KMS-11 (cell line): ENCODE data around the gene PPP1R12C.

Source experiments
- H2AFZ ChIP-seq: fragments of 200-600 bp; sonication (generic); 2 replicates; pipeline ENCODE4 v1.6.1; 2016; ENCODE audit warnings: antibody characterized with exemption, mixed run types, low read depth
- H3K27ac ChIP-seq: fragments of 200-600 bp; sonication (generic); 2 replicates; pipeline ENCODE4 v1.6.1; 2016; ENCODE audit warnings: mild to moderate bottlenecking, mixed run types
- H3K27me3 ChIP-seq: fragments of 200-600 bp; sonication (generic); 2 replicates; pipeline ENCODE4 v1.6.1; 2017; ENCODE audit warnings: mild to moderate bottlenecking, low read depth, mixed run types, moderate library complexity; ENCODE audit not compliant: insufficient read depth
- H3K36me3 ChIP-seq: fragments of 200-600 bp; sonication (generic); 2 replicates; pipeline ENCODE4 v1.6.1; 2017; ENCODE audit warnings: mild to moderate bottlenecking, mixed run types; ENCODE audit not compliant: insufficient read depth
- H3K4me1 ChIP-seq: fragments of 200-600 bp; sonication (generic); 2 replicates; pipeline ENCODE4 v1.6.1; 2016; ENCODE audit warnings: mild to moderate bottlenecking, low read depth, mixed run types; ENCODE audit not compliant: poor library complexity, severe bottlenecking
- H3K4me2 ChIP-seq: fragments of 200-600 bp; sonication (generic); 2 replicates; pipeline ENCODE4 v1.7.0; 2016; ENCODE audit warnings: mild to moderate bottlenecking, mixed run types
- H3K4me3 ChIP-seq: fragments of 200-600 bp; sonication (generic); IDR thresholded peaks from 2 replicates; pipeline ENCODE4 v1.6.1; 2017; ENCODE audit warnings: low read depth, low read length, mixed read lengths; ENCODE audit not compliant: insufficient read depth
- H3K79me2 ChIP-seq: fragments of 200-600 bp; sonication (generic); 2 replicates; pipeline ENCODE4 v1.6.1; 2016; ENCODE audit warnings: low read depth, mixed run types; ENCODE audit not compliant: insufficient read depth
- H3K9ac ChIP-seq: fragments of 200-600 bp; sonication (generic); 2 replicates; pipeline ENCODE4 v1.6.1; 2016; ENCODE audit warnings: mild to moderate bottlenecking, mixed run types
- H4K20me1 ChIP-seq: fragments of 200-600 bp; sonication (generic); 2 replicates; pipeline ENCODE4 v1.6.1; 2016; ENCODE audit warnings: mild to moderate bottlenecking, mixed run types; ENCODE audit not compliant: insufficient read depth
- TF ChIP-seq, protein P1 (sequence below): fragments of 200-600 bp; sonication (generic); conservative IDR thresholded peaks from 2 replicates; pipeline ENCODE4 v1.6.1; 2017; ENCODE audit warnings: low read depth, mild to moderate bottlenecking, antibody characterized with exemption, low read length, moderate library complexity, mixed read lengths

Gene PPP1R12C

DNA sequence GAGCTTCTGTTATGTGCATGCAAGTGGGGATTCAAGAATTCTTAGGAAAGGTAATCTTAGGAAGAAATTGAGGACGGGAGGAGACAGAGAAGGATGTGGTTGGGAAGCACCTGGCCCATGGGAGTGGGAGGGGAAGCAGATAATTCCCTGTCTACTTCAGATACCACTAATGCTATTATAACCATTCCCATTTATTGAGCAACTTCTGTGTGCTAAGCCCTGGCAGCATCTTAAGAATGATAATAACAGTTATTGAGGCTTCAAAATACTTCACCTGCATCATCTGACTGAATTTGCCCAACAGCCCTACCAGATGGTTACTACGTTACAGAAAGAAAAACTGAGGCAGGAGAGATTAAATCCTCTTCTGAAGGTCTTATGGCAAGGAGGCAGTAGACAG lies 40.3 kb downstream of the PPP1R12C start:
- no peaks in the 10 kb centered on the region for H4K20me1 ChIP-seq
- H3K79me2 ChIP-seq, result no peaks in the 10 kb centered on the region
- H3K27me3 ChIP-seq, result peaks cover 7% of the 10 kb centered on the region; the same call in 1 of the 2 replicates
- no peak overlapping the region for H3K9ac ChIP-seq
- H3K4me3 ChIP-seq, result no peak overlapping the region
- no peaks in the 10 kb centered on the region for H3K36me3 ChIP-seq
- no peaks in the 10 kb centered on the region for H3K4me1 ChIP-seq
- no peak overlapping the region for H3K27ac ChIP-seq
- no peak overlapping the region for H3K4me2 ChIP-seq
- TF ChIP-seq, protein P1, sequence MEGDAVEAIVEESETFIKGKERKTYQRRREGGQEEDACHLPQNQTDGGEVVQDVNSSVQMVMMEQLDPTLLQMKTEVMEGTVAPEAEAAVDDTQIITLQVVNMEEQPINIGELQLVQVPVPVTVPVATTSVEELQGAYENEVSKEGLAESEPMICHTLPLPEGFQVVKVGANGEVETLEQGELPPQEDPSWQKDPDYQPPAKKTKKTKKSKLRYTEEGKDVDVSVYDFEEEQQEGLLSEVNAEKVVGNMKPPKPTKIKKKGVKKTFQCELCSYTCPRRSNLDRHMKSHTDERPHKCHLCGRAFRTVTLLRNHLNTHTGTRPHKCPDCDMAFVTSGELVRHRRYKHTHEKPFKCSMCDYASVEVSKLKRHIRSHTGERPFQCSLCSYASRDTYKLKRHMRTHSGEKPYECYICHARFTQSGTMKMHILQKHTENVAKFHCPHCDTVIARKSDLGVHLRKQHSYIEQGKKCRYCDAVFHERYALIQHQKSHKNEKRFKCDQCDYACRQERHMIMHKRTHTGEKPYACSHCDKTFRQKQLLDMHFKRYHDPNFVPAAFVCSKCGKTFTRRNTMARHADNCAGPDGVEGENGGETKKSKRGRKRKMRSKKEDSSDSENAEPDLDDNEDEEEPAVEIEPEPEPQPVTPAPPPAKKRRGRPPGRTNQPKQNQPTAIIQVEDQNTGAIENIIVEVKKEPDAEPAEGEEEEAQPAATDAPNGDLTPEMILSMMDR, result no peak
- H2AFZ ChIP-seq, result no peak overlapping the region

DNA sequence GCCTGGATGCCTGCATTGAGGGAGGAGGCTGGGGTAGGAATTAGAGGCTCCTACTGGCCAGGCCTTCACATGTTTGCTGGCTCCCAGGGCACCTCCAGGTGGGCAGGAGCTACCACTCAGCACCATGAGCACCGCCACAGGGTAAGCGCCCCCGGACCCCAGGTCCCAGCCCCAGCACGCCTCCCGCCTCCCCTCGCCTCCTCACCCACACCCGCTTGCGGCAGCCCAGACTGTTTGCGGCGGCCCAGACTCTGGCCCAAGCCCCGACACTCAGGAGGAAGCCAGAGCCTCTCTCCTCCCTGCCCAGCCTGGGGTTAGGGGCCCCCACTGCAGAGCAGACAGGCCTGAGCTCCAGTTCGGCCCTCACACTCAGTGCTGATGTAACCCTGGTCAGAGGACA lies 41.1 kb downstream of the PPP1R12C start:
- no peak overlapping the region for H3K4me3 ChIP-seq
- H3K27me3 ChIP-seq, result peaks cover 7% of the 10 kb centered on the region; the same call in 1 of the 2 replicates
- TF ChIP-seq, protein P1, result no peak
- peaks cover 7% of the 10 kb centered on the region for H3K4me1 ChIP-seq
- H2AFZ ChIP-seq, result no peak overlapping the region
- no peak overlapping the region for H3K27ac ChIP-seq
- H4K20me1 ChIP-seq, result no peaks in the 10 kb centered on the region
- no peak overlapping the region for H3K9ac ChIP-seq
- no peak overlapping the region for H3K4me2 ChIP-seq
- no peaks in the 10 kb centered on the region for H3K79me2 ChIP-seq
- H3K36me3 ChIP-seq, result no peaks in the 10 kb centered on the region

DNA sequence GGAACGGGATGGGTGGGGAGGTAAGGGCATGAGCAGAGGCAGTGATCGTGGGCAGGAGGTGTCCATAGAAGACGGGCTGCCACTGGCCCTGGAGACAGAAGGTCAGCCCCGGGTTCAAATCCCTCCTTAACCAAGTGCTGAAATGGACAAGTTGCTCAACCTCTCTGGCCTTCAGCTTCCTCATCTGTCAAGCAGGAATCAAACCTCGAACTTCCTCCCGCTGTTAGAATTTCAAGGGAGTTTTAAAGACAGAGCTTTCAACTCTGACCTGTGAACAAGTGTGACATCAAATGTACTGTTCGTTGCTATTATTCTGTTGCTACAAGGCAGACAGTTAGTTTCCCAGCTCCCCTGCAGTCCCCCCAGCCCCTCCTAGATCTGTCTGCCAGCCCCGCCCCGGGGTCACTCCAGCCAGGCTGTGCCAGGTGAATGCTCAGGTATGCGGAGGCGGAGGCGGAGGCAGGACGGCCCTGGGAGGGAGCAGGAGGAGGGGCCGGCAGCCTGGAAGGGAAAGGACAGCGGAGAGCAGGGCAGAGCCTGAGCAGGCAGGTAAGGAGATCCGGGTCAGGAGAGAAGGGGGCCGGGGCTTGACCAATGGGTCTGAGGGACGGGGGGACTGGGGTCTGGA lies 42.0 kb downstream of the PPP1R12C start, which contains the start of gene EPS8L1:
TSS of gene EPS8L1 (plus strand) at position 499 of the 628 bp plus-strand sequence. CDS start 576 bp downstream, outside the sequence.
- Histone ChIP-seq H3K79me2 (no peaks in the 10 kb centered on the region), H2AFZ (no peak within 1 kb of the TSS), H3K4me1 (peaks cover 15% of the 10 kb centered on the region), H3K9ac (no peak within 1 kb of the TSS), H3K36me3 (no peaks in the 10 kb centered on the region), H3K27me3 (peaks cover 9% of the 10 kb centered on the region; the same call in 1 of the 2 replicates), H3K27ac (no peak within 1 kb of the TSS), H3K4me3 (no peak within 1 kb of the TSS), H4K20me1 (no peaks in the 10 kb centered on the region), H3K4me2 (no peak within 1 kb of the TSS)
- TF ChIP-seq, protein P1, result no peak

DNA sequence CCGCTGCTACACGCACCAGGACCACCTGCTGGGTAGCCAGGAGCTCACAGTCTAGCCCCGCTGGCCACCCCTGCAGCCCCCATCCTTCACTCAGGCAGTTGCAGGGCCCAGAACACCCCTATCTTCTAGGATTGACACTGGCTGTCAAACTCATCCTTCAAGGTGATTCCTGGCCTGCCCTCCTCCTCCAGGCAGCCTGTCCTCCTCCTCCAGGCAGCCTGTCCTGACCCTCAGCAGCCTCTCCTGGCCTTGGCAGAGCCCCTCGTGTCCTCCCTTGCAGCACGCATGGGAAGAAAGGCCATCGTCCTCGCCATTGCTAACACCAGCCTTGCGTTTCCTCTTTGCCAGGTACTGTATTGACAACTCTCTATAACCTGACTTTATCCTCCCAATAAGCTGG lies 45.5 kb downstream of the PPP1R12C start:
- H3K27me3 ChIP-seq, result peaks cover 37% of the 10 kb centered on the region
- H3K36me3 ChIP-seq, result no peaks in the 10 kb centered on the region
- no peaks in the 10 kb centered on the region for H3K79me2 ChIP-seq
- H2AFZ ChIP-seq, result no peak overlapping the region
- H3K4me1 ChIP-seq, result peaks cover 28% of the 10 kb centered on the region
- no peak overlapping the region for H3K27ac ChIP-seq
- no peak overlapping the region for H3K9ac ChIP-seq
- no peak overlapping the region for H3K4me2 ChIP-seq
- H3K4me3 ChIP-seq, result no peak overlapping the region
- TF ChIP-seq, protein P1, result no peak
- no peaks in the 10 kb centered on the region for H4K20me1 ChIP-seq
